Superior temporal gyrus (tissue), 1 donor: ENCODE results near the gene KCNMA1.
"Not testable (repeated sequence)": the region's sequence is repeated elsewhere in the genome, so short reads cannot be mapped to it uniquely, and the experiment has no call there.

ENCODE experiments used
- DNase-seq: peaks from one replicate; pipeline ENCODE4 v3.0.0-alpha.2; 2016; ENCODE audit errors: extremely low spot score

The KCNMA1 gene

DNA sequence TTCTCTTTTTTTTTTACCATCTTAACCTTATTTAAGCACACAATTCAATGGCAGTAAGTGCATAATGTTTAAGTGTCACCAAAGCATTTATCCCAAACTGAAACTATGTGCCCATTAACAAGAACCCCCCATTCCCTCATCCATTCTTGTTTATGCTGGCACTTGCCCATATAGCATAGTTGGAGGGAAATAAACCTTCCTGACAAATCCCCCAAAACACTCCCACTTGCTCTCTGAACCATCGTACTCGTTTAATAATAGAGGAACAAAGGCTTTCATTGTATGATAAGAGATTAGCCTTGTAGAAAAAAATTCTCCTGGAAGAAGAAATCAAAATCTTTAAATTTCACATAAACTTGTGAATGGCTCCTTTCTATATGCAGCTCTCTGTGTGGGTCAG lies 26.4 kb upstream of the KCNMA1 start:
- no peak for DNase-seq

DNA sequence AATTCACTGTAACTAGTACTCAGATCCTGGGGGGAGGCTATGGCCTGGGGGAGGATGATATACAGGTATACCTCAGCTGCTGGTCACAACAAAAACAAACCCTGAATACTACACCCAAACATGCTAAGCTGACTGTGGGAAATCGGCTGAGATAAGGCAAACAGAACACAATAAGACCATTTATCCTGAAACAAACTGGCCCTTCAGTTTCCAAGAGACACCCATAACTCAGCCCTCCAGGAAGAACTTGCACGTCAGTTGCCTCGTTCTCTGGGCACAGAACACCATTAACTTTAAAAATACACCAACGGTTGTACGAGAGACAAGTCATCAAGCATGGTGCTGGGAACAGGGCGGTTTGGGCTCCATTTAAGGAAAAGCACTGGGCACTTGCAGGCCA lies 24.1 kb upstream of the KCNMA1 start:
- DNase-seq: no peak

DNA sequence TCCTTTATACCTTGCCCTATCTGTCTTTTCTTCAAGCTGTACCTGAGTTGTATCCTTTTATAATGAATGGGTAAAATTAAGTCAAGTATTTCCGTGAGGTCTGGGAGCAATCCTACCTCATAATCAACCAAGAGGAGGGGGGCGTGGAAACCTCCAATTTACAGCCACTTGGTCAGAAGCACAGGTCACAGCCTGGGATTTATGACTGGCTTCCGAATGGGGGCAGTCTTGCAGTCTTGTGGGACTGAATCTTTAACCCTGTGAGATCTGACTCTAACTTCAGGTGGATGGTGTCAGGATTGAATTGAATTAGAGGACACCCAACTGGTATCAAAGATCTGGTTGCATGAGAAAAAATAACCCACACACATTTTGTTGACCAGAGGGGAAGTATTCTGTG lies 23.5 kb upstream of the KCNMA1 start:
- no peak for DNase-seq

DNA sequence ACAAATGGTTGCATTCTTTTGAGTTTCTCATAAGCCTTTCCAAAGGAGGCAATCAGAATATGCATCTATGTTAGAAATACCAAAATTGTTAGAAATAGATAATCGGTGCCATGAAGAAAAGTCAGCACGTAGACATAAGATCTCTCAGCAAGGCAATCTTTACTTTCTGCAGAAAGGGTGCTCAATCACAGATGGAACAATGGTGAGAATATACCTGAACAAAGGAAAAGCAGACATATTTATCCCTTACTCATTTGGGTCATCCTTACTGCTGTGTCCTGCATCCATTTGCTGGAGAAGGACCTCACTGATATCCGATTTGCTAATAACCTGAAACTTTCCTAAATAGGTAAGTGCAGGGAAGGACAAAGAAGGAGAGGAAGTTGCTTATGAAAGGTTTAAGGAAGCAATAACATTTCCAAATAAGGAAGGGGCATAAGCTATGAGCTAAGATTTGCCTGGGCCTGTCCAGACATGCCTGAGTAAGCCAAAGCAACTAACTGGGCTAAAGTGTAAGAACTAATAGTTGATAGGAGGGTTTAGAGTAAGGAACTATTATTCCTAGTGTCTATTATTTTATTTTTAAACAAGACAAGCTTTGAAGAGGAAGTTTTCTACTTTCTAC lies 21.6 kb upstream of the KCNMA1 start:
- DNase-seq: not testable (repeated sequence)

DNA sequence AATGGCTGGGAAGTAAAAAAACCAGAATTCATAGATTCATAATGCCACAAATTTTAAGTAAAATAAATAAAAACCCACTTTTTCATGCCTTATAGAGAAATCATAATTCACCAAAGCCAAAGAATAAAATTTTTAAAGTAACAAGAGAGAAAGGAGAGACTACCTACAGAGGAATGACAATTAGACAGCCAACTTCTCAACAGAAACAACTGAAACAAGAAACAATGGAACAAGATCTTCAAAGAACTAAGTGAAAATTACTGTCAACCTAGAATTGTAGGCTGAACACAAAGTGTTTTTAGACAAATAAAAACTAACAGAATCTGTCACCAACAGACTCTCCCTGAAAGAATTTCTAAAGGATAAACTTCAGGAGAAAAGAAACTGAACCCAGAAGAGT lies 15.6 kb upstream of the KCNMA1 start:
- DNase-seq: no peak

DNA sequence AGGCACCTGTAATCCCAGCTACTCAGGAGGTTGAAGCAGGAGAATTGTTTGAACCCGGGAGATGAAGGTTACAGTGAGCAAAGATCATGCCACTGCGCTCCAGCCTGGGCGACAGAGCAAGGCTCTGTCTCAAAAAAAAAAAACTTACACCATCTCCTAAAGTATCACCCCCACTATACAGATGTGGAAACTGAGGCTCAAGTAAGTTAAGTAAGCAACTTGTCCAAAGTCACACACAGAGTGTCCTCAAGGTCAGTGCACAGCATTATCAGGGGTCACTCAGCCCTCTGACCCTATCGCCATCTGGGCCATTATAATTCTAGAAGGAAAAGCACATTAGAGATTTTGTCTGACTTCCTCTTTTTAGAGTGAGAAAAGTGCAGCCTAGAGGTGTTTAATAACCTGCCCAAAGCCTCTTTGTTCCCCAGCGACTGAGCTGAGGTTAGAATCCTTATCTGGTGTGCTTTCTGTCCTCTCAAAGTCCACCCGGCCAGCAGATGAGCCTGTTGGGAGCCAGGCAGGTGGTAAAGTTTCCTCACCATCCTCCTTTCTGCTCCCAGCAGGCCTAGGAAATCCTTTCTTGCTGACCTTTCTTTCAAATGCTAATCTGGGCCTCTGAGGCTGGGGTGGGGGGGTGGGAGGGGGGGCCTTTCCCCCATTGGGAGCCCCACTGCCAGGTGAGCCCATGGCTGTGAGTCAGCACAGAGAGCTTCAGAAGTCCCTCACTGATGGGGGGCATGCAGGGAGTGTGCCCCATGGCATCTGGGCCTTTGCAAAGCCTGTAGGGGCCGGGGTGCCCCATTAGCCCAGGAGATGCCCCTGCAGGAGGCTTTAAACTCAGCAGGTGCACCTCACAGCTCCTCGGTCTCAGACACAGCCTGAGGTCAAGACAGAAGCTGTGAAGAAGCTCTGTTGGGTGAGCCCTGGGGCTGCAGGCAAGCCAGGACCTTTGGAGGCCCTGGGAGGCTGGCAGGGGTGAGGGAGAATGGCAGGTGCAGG lies 12.0 kb upstream of the KCNMA1 start:
- no peak for DNase-seq

DNA sequence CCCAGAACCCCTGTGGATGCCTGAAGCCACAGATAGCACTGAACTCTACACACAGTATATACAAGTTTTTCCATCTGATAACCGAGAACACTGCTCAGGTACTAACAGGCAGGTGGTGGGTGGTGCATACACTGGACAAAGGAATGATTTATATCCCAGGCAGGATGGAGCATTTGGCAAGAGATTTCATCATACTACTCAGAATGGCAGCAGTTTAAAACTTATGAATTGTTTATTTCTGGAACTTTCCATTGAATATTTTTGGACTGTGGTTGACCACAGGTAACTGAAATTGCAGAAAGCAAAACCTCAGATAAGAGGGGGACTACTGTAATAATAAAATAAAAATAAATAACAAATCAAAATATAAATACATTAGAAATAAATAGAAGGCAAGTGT lies 10.9 kb upstream of the KCNMA1 start:
- DNase-seq: no peak

DNA sequence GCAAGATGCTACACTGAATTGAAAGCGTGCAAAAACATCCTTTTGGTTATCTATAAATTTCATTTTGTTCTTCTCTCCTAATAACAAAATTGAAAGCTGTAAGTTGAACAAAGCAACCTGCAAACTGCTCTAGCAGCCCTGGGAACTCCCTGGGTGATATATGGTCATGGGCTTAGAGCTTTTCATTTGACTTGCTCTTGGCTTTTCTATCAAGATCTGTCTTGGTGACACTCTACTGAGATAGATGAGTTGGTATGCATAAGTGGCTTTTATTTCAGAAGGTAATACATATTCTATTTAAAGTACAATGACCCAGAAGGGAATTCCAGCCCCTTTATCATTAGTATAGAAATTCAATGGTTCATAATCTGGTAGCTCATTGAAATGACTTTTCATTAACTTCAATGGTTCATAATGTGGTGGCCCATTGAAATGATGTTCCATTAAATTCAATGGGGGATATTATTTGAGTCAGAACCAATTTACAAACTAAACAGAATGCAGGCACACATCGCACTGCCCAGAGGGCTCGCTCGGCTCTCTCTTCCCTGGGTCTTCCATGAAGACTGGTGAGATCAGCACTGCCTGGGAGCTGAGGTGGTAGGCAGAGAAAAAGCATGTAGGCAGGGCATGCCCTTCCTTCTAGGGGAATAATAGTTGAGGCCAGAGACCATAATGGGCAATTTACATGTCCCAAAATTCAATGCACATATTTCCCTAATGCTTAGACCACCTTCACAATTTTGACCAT lies 10.1 kb upstream of the KCNMA1 start:
- DNase-seq: no peak

DNA sequence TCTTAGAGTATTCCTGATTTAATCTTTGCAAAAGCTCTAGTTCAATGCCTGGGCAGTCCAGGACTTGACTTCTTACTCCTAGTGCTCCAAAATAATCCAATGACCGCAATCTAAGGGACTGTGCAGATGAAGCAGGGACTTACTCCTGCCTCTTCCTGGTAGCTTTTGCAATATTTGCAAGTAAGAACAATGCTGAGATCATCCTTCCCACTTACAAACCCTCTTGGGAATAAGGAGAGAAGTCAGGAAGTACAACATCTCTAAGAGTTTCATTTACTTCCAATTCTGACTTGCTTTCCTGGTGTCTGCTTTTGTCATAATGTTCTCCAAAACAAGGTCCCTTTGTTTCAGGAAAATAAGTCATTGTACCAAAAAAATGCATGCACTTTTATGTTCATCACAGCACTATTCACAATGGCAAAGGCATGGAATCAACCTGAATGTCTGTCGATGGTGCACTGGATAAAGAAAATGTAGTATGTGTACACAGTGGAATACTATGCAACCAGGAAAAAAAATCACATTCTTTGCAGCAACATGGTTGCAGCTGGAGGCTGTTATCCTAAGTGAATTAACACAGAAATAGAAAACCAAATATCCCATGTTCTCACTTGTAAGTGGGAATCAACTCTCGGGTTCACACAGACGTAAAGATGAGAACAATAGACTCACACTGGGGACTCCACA lies 7.1 kb upstream of the KCNMA1 start:
- no peak for DNase-seq

DNA sequence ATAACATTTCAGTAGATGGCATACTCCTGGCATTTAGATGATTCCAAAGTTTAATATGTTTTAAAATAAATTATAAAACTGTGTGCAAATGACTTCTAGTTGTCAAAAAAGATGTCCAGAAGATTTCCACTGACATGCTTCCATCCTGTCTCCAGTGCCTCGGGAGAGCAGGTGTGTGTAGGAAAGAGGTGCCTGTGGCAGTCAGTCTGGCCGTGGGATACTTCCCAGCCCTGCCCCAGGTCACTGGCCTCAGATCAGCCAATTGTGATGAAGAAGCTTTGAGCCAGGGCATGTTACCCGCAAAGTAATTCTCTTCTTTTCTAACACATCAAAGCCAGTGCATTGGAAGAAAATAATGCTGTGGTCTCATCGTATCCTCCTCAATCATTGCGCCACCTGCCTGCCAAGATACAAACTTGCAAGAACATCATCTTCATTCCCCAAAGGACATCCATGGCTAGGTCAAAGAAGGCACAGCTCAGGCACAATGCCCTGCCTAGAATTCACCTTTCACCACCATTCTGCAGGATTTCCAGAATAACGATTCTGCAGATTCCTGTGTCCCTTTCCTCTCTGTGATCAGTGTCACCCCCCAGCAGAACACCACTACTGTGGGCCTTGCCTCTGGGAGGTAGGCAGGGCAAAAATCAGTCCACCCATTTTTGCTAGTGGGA lies 6.3 kb upstream of the KCNMA1 start:
- DNase-seq: peak; percentile 51

DNA sequence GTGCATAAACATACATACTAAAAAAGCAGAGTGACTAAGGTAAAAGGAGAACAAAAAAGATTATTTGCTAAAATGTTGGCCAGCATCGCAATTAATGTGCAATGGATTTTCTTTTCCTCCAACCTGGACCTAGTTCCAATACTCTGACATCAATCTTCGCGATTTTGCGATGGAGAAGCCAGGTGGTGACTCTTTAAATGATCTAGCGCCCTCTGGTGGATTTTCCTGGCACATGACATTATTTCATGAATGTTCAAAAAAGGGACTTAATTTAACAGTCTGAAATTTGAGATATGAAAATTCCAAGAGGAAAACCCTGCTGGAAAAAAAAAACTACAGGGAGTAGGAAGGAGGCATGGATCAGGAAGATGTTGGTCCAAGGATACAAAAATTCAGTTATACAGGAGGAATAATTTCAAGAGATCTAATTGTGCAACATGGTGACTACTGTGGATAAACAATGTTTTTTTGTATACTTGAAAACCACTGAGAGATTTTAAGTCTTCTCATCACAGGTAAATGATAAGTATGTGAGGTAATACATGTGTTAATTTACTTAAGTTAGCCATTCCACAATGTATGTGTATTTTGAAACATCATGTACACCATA lies 4.3 kb upstream of the KCNMA1 start:
- peak; percentile 97 for DNase-seq

DNA sequence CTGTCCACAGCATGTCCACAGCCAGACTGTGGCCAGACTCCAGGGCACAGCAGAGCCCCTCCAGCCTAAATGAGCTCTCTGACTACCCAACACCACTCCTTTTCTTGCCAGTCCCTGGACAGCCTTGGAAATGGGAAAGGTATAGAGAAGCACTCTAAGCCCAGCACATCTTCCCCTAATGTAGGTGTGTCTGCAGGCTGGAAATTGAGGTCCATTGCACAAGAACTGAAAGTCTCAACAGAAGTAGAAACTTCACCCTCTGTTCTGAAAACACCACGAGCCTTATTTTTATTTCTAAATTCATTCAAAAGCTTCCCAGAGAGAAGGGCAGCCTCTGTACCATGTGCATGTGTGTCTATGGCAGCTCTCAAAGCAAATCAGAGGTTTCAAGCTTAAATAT lies 3.7 kb upstream of the KCNMA1 start:
- no peak for DNase-seq

DNA sequence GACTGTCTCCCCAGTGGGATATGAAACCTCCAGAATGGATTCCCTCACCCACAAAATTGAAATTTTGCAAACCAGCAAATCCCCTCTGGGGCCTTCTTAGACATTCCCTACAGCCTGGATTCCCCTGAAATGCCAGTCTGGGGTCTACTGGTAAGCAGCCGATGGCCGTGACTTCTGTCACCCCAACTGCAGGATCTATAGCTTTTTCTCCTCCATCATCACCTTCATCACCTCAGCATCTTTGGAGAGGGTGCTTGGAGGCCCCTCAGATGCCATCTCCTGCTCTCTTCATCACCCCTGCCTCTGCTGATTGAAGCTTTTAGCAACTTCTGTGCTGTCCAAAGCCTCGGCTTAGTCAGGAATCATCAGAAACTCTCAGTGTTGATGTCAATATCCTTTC lies 2.6 kb upstream of the KCNMA1 start:
- DNase-seq: no peak

DNA sequence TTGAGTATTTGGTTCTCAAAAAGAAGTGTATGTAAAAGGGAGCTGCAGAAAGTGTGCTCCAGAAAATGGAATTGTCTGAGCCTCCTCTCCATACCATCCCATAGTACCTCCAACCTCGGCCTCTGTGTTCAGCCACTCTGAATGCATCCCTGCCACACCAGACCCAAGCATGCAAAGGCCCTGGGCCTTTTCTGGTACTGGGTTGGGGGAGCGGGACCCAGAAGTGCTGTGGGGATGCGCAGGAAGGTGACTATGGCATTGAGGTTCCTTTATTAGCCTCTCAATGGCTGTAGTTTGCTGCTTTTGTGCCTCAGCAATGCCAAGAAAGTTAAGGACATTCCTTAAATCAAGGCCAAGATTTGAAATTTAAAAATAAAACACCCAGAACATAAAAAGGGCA lies 2.1 kb upstream of the KCNMA1 start:
- DNase-seq: peak; percentile 5

DNA sequence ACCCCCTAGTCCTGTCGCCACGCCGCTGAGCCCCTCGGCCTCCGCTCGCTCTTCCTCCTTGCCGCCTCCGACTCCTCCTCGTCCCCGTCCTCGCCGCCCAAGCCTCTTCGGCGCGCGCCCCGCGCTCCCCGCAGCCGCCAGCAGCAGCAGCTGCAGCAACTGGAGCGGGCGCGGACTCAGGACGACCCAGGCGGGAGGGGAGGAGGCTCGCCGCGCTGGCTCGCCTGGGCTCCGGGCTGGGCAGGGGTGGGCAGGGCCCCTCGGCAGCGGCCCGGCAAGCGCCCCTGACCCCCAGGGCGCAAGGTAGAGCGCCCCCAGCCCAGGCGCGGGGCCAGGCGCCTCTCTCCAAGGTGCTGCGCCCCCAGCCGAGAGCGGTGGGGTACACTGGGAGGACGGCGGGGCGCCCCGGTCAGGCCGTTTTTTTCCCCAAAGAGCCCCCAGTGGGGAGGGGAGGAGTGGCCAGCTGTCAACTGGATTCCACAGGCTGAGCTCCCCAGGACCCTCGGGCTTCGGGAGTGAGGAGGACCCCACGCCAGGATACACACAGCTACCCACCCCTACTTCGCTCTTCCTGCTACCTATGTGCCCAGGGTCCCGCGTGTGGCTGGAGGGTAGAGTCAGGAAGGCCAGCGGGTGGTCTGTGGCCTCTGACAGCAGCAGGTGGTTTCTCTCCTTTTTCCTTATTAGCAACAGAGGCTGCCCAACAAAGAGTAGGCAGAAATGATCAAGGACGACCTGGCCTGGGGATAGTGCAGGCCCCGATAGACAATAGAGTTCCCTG lies 903 bp upstream of the KCNMA1 start:
- peak; percentile 30 for DNase-seq

DNA sequence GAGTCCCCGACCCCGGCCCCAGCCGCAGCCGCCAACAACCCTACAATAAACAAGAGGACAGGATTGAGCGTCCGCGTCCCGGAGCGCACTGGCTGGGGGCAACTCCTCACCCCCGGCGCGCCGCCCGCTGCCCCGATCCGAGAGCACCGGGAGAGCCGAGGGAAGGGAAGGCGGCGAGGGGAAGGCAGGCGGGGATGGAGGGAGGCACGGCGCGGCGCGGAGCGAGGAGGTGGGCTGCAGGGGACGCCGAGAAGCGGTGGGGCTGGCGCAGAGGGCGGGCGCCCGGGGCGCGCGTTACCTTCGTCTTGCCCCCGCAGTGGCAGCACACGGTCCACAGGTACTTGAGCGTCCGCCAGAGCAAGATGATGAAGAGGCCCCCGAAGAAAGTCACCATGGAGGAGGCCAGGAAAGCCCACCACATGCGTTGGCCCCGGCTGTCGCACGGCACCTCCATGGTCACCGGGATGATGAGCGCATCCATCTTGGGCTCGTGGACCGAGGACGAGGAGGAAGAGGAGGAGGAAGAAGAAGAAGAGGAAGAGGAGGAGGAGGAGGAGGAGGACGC lies 559 bp downstream of the KCNMA1 start:
- peak; percentile 6 for DNase-seq

DNA sequence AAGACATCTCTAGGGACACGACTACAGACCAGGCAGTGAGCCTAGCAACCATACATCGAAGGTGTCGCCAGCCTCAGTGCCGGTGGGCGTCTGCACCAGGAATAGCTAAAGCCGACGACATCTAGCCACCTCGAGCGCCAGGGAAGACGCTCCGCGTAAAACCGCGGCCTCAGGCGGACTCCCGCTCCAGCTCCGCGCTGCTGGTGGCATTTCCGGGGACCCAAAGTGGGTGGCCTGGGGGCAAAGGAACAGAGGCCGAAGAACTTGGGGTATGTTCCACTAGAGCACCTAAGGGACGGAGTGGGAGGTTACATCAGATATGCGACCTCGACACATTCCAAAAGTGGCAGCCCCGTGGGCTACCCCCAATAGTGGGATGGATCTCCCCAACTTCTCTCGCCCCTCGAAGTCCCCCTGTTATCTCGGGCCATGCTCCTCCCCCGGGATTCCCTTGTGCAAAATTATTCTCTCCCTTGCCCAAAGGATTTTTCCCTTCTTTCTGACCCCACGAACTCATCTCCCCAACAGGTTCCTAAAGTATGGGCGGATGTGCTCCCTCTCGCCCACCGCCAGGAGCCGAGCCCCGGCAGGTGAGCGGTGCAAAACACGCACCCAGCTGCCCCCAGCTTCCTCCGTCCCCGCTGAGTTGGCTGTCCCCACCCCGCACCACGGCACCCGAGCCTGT lies 1.2 kb downstream of the KCNMA1 start:
- no peak for DNase-seq

DNA sequence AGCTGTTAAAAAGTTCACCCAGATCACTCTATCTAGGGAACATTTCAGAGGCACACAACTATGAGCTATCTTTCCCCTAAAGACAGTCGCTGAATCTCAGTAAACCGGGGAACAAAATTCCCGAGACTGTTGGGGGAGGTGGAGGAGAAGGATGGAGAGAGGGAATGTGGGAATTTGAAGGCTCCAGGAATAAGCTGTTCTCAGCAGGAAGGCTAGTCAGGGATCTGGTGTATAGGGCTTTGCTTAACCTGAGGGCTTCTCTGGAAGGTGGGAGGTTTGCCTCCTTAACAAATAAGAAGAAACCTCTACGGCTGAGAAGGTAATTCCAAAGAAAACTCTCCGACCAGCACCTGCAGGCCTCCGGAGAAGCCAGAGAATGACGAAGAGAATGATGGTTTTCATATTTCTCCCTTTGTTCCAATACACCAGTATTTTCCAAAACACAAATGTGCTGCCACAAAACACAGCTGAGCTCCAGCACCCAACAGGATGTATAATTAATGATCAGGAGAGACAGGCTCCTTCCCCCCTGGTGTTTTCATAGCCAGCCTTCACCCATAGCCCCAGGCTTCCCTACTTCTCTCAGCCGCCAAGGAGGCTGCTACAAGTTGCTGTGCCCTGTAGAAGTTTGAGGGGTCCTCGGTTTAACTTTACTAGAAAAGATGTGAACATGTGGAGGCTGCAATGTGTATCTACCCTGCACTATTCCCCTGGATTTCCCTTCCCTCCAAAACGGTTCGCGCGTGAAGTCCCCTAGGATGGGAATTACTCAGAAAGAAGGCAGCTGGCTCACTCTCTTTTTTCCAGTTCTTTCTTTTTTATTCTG lies 2.0 kb downstream of the KCNMA1 start:
- peak; percentile 38 for DNase-seq
